GM12801 (cell line): ENCODE measurements around the gene ZSCAN22.

Experiments used
- CTCF ChIP-seq: IDR thresholded peaks from one replicate; pipeline ENCODE4 v1.5.1; 2011; ENCODE audit warnings: control low read depth; ENCODE audit not compliant: insufficient read length; ENCODE audit errors: extremely low read depth

Gene ZSCAN22

GRCh38 chr19:58336216-58336615, 9.4 kb downstream of the ZSCAN22 start:
- no peak for TF ChIP-seq CTCF

- no peak for TF ChIP-seq CTCF
Observed at GRCh38 chr19:58336820-58337219, 10.0 kb downstream of the ZSCAN22 start.

GRCh38 chr19:58338336-58338735, 11.5 kb downstream of the ZSCAN22 start:
- no peak for TF ChIP-seq CTCF

GRCh38 chr19:58338825-58339558, 12.2 kb downstream of the ZSCAN22 start:
- no peak for TF ChIP-seq CTCF

- no peak for TF ChIP-seq CTCF
Observed at GRCh38 chr19:58345558-58345957, 18.8 kb downstream of the ZSCAN22 start.

GRCh38 chr19:58346961-58347929, 20.5 kb downstream of the ZSCAN22 start:
- no peak for TF ChIP-seq CTCF

GRCh38 chr19:58349590-58349989, 22.8 kb downstream of the ZSCAN22 start:
- no peak for TF ChIP-seq CTCF
